Chondrocyte (in vitro differentiated cells): ENCODE results near the gene TGM1. TPM values are rescaled to one million over a fixed set of nuclear protein-coding genes. Genes with fewer than 3 reads are reported as not detected.
"Not testable (repeated sequence)": the region's sequence is repeated elsewhere in the genome, so short reads cannot be mapped to it uniquely, and the experiment has no call there.

Source experiments
- DNase-seq: peaks from one replicate; pipeline ENCODE4 v3.0.0; 2021; ENCODE audit warnings: mixed read lengths, low spot score
- H3K27ac Mint-ChIP-seq: one replicate; pipeline ENCODE4 v1.8.0; 2021; ENCODE audit warnings: mild to moderate bottlenecking, moderate library complexity, mixed read lengths; ENCODE audit not compliant: unreplicated experiment
- H3K27me3 Mint-ChIP-seq: 2 replicates; pipeline ENCODE4 v1.8.0; 2021; ENCODE audit warnings: low read depth, mixed read lengths
- H3K36me3 Mint-ChIP-seq: 2 replicates; pipeline ENCODE4 v1.8.0; 2021; ENCODE audit warnings: low read depth, mixed read lengths
- H3K4me1 Mint-ChIP-seq: 2 replicates; pipeline ENCODE4 v1.8.0; 2021; ENCODE audit warnings: low read depth, mild to moderate bottlenecking, mixed read lengths
- H3K4me3 Mint-ChIP-seq: one replicate; pipeline ENCODE4 v1.8.0; 2021; ENCODE audit warnings: mild to moderate bottlenecking, moderate library complexity, mixed read lengths; ENCODE audit not compliant: unreplicated experiment
- H3K9me3 Mint-ChIP-seq: 2 replicates; pipeline ENCODE4 v1.8.0; 2021; ENCODE audit warnings: low read depth, mixed read lengths
- CTCF ChIP-seq: fragments of 200-600 bp; sonication (generic); IDR thresholded peaks from 2 replicates; pipeline ENCODE4 v1.5.0; 2021; ENCODE audit warnings: antibody characterized with exemption, mild to moderate bottlenecking, moderate library complexity
- total RNA-seq: library from RNA; stranded (reverse); gene quantifications from 3 replicates; pipeline ENCODE4 v1.2.1, GENCODE V29; 2021

TGM1 gene
- total RNA-seq, 1 donor from 2014 or later: 3.3 TPM

DNA sequence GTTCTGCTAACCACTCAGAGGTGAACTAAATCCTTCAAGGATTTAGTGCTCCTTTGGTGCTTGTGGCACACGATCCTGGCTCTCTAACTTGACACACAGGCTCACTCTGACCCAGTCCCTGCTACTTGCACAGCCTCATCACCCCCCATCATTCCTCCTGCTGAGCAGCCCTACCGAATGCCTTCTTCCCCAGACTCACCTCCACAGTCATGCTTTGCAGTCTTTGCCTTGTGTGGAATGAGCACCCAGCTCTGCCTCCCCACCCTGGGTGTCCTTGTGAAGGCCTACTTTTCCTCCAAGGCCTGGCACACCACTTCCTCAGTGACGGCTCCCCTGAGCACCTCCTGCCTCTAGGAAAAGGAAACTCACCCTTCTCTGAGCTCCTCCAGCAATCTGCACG lies 12.6 kb downstream of the TGM1 start:
- Mint-ChIP-seq H3K36me3 (peaks cover 8% of the 10 kb centered on the region), H3K9me3 (no peaks in the 10 kb centered on the region), H3K27ac (no peak overlapping the region), H3K4me3 (no peak overlapping the region), H3K27me3 (no peaks in the 10 kb centered on the region), H3K4me1 (peaks cover 12% of the 10 kb centered on the region)
- DNase-seq: no peak
- TF ChIP-seq CTCF: no peak

- Mint-ChIP-seq H3K9me3 (no peaks in the 10 kb centered on the region), H3K4me1 (peaks cover 12% of the 10 kb centered on the region), H3K27ac (no peak overlapping the region), H3K36me3 (peaks cover 6% of the 10 kb centered on the region), H3K4me3 (no peak overlapping the region), H3K27me3 (no peaks in the 10 kb centered on the region)
- TF ChIP-seq CTCF: no peak
- no peak for DNase-seq
Measured at GRCh38 chr14:24249230-24250021, 13.6 kb downstream of the TGM1 start.

DNA sequence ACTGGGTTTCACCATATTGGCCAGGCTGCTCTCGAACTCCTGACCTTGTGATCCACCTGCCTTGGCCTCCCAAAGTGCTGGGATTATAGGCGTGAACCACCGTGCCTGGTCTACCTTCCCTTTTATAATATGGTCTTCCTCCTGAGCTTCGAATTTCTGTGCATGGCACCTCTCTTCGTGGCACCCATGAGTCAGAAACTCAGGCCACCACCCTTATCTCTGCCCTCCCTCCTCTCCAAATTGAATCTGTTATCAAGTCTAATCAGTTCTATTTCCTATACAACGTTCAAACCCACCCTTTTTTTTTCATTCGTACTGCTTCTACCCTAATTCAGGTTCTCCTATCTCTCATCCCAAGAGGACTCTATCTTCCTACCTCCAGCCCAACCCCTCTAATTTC lies 15.6 kb downstream of the TGM1 start:
- Mint-ChIP-seq H3K9me3 (no peaks in the 10 kb centered on the region), H3K4me3 (no peak overlapping the region)

GRCh38 chr14:24246765-24247212 lies 16.2 kb downstream of the TGM1 start:
- H3K27me3 Mint-ChIP-seq: no peaks in the 10 kb centered on the region

More for the DNA sequence above, 15.6 kb downstream of the TGM1 start:
- no peaks in the 10 kb centered on the region for H3K27me3 Mint-ChIP-seq
- H3K27ac Mint-ChIP-seq: no peak overlapping the region
- H3K36me3 Mint-ChIP-seq: peaks cover 4% of the 10 kb centered on the region
- no peak for TF ChIP-seq CTCF
- no peak for DNase-seq
- peaks cover 22% of the 10 kb centered on the region for H3K4me1 Mint-ChIP-seq

GRCh38 chr14:24245350-24245749 lies 17.6 kb downstream of the TGM1 start:
- peaks cover 20% of the 10 kb centered on the region for H3K4me1 Mint-ChIP-seq
- not testable (repeated sequence) for H3K4me3 Mint-ChIP-seq, H3K27ac Mint-ChIP-seq, H3K27me3 Mint-ChIP-seq, H3K9me3 Mint-ChIP-seq, H3K36me3 Mint-ChIP-seq
- peak; percentile 37 for DNase-seq

More at GRCh38 chr14:24246765-24247212, 16.2 kb downstream of the TGM1 start:
- Mint-ChIP-seq H3K36me3 (peaks cover 4% of the 10 kb centered on the region), H3K4me1 (peaks cover 15% of the 10 kb centered on the region), H3K27ac (no peak overlapping the region), H3K9me3 (no peaks in the 10 kb centered on the region), H3K4me3 (no peak overlapping the region)
- TF ChIP-seq CTCF: no peak
- peak; percentile 25 for DNase-seq
